ENCODE results near the gene NAA35. TPM values are rescaled to one million over a fixed set of nuclear protein-coding genes. Genes with fewer than 3 reads are reported as not detected.

NAA35 gene
- total RNA-seq, 1 experiment from 2014 or later: 33.6 TPM

DNA sequence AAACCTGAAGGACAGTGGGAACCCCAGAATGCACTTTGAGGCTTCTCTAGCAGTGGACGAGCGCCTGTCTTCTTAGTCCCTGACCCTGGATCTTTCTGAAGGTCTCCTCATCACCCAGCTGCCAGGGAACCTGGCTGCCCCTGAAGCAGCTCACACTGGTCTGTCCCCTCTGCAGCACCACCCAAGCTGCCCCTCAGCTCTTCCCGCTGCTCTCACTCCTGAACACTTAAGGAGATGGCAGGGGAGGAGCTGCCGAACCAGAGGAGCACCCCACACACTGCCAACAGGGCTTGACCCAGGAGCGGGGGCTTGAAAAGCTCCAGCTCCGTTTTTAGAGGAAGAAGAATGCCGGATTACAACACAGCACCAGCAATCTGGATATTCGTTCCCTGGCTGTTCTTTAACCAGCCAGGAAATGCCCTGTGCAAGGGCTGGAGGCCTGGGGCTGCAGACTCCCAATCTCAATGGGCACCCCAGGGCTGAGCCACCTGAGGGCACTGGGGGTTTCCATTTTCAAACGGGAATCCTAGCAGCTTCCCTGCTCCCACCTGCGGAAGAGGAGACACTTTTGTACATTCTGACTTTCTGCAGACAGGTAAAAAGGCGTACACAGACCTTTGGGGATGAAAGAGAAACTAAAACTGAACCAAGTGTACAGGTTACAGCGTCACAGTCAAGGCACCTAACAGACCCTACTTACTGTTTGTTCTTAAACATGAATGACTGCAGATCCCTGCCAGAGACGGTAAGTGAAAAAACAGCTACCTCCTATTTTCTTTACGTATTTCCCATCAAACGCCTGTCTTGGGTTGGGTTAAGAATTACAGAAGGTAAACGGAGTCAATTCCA, 122.1 kb downstream of the NAA35 start:
- TF ChIP-seq, protein P1, sequence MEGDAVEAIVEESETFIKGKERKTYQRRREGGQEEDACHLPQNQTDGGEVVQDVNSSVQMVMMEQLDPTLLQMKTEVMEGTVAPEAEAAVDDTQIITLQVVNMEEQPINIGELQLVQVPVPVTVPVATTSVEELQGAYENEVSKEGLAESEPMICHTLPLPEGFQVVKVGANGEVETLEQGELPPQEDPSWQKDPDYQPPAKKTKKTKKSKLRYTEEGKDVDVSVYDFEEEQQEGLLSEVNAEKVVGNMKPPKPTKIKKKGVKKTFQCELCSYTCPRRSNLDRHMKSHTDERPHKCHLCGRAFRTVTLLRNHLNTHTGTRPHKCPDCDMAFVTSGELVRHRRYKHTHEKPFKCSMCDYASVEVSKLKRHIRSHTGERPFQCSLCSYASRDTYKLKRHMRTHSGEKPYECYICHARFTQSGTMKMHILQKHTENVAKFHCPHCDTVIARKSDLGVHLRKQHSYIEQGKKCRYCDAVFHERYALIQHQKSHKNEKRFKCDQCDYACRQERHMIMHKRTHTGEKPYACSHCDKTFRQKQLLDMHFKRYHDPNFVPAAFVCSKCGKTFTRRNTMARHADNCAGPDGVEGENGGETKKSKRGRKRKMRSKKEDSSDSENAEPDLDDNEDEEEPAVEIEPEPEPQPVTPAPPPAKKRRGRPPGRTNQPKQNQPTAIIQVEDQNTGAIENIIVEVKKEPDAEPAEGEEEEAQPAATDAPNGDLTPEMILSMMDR (conservative IDR thresholded peaks at IDR 0.05): no peak
- TF ChIP-seq EZH2 (IDR thresholded peaks at IDR 0.05; ENCODE audit: low read depth): no peak
- no peaks in the 10 kb centered on the region for H3K9me2 ChIP-seq (ENCODE audit: insufficient read depth)
- H4K20me1 ChIP-seq (ENCODE audit: insufficient read depth): no peaks in the 10 kb centered on the region
- no peaks in the 10 kb centered on the region for H3K4me1 ChIP-seq (replicated peaks; ENCODE audit: insufficient read depth)
- POLR2A ChIA-PET (ENCODE audit: unreplicated experiment): no interaction called here
- H3K36me3 ChIP-seq (ENCODE audit: low read depth): no peaks in the 10 kb centered on the region
- no peak overlapping the region for H2AFZ ChIP-seq
- no peak overlapping the region for H3K27ac ChIP-seq
- no peak for DNase-seq
- H3K79me2 ChIP-seq (ENCODE audit: low read depth): no peaks in the 10 kb centered on the region
- no peak overlapping the region for H3K4me2 ChIP-seq
- H3K9me3 ChIP-seq (ENCODE audit: insufficient read depth, low read depth): no peaks in the 10 kb centered on the region
- no peaks in the 10 kb centered on the region for H3F3A ChIP-seq (ENCODE audit: insufficient read depth, low read depth)
- no peaks in the 10 kb centered on the region for H3K27me3 ChIP-seq (ENCODE audit: insufficient read depth, low read depth)
- BruUV-seq (replicated peaks): no TSS peak
- intact Hi-C loops (cut with micrococcal nuclease; ENCODE audit: unreplicated experiment): no loop called here
- no peak overlapping the region for H3K4me3 ChIP-seq
- CTCF ChIA-PET: no interaction called here

DNA sequence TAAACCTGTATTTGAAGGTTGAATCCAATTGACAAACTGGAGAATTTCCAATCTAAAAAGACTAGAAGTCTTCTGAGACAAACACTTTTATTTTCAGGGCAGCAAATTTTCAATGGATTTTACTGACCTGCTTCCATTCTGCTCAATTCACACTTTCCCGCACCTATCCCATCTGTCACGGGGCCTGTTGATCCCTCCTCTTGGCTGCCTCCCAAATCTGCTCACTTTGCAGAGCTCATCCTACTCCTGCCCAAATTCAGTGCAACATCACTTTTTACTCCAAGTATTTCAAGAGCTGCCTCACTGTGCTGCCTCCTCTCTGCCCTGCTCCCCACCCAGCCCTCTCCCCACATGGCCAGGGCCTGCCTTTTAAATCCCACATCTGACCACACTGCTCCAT, 123.3 kb downstream of the NAA35 start:
- intact Hi-C loops (cut with micrococcal nuclease; ENCODE audit: unreplicated experiment): no loop called here
- Histone ChIP-seq H3K4me2 (no peak overlapping the region), H3F3A (ENCODE audit: insufficient read depth, low read depth) (no peaks in the 10 kb centered on the region), H3K4me1 (replicated peaks; ENCODE audit: insufficient read depth) (no peaks in the 10 kb centered on the region), H3K27me3 (ENCODE audit: insufficient read depth, low read depth) (no peaks in the 10 kb centered on the region), H3K36me3 (ENCODE audit: low read depth) (no peaks in the 10 kb centered on the region), H3K79me2 (ENCODE audit: low read depth) (no peaks in the 10 kb centered on the region), H3K9me3 (ENCODE audit: insufficient read depth, low read depth) (no peaks in the 10 kb centered on the region), H3K4me3 (no peak overlapping the region), H3K9me2 (ENCODE audit: insufficient read depth) (no peaks in the 10 kb centered on the region), H3K27ac (no peak overlapping the region), H4K20me1 (ENCODE audit: insufficient read depth) (no peaks in the 10 kb centered on the region), H2AFZ (no peak overlapping the region)
- BruUV-seq (replicated peaks): no TSS peak
- ChIA-PET POLR2A (ENCODE audit: unreplicated experiment) (interaction anchor here (0.6 kb wide), 1 partner anchor 1565 kb away, joined by 3 read pairs; no protein-coding TSS in a partner anchor), CTCF (no interaction called here)
- TF ChIP-seq EZH2 (IDR thresholded peaks at IDR 0.05; ENCODE audit: low read depth): no peak
- TF ChIP-seq, protein P1 (conservative IDR thresholded peaks at IDR 0.05): no peak
- DNase-seq: no peak

GRCh38 chr9:86069206-86069869, 128.4 kb downstream of the NAA35 start:
- no peak for DNase-seq
- Histone ChIP-seq H3K9me2 (ENCODE audit: insufficient read depth) (no peaks in the 10 kb centered on the region), H4K20me1 (ENCODE audit: insufficient read depth) (no peaks in the 10 kb centered on the region), H3K4me2 (no peak overlapping the region), H3K27ac (no peak overlapping the region), H3F3A (ENCODE audit: insufficient read depth, low read depth) (no peaks in the 10 kb centered on the region), H2AFZ (no peak overlapping the region), H3K4me1 (replicated peaks; ENCODE audit: insufficient read depth) (no peaks in the 10 kb centered on the region), H3K9me3 (ENCODE audit: insufficient read depth, low read depth) (no peaks in the 10 kb centered on the region), H3K4me3 (no peak overlapping the region), H3K27me3 (ENCODE audit: insufficient read depth, low read depth) (no peaks in the 10 kb centered on the region), H3K79me2 (ENCODE audit: low read depth) (no peaks in the 10 kb centered on the region), H3K36me3 (ENCODE audit: low read depth) (peaks cover 9% of the 10 kb centered on the region; the same call in 1 of the 2 replicates)
- BruUV-seq (replicated peaks): no TSS peak
- CTCF ChIA-PET: no interaction called here
- intact Hi-C loops (cut with micrococcal nuclease; ENCODE audit: unreplicated experiment): no loop called here
- no peak for TF ChIP-seq EZH2 (IDR thresholded peaks at IDR 0.05; ENCODE audit: low read depth)
- TF ChIP-seq, protein P1 (conservative IDR thresholded peaks at IDR 0.05): no peak
- POLR2A ChIA-PET (ENCODE audit: unreplicated experiment): no interaction called here

Other genes starting within 250 kb of the NAA35 start
- 15.7 and 19.8 TPM in 2 replicates for gene AGTPBP1, start 199.2 kb upstream of the NAA35 start, total RNA-seq (2021)
- 92.5 and 94.7 TPM in 2 replicates for gene GOLM1, start 158.4 kb downstream of the NAA35 start, total RNA-seq (2021)